H1 (cell line): ENCODE data around the gene TIMM10.

Experiments used
- CHD1 ChIP-seq: IDR thresholded peaks from 2 replicates; pipeline ENCODE4 v1.6.1; 2012; ENCODE audit warnings: low read depth, low read length, improper control_type of control experiment
- EZH2 ChIP-seq: fragments of 200-600 bp; sonication (generic); IDR thresholded peaks from 2 replicates; pipeline ENCODE4 v1.7.1; 2012; ENCODE audit warnings: low read depth, mild to moderate bottlenecking, moderate library complexity, low read length, inconsistent platforms; ENCODE audit not compliant: severe bottlenecking
- KDM5A ChIP-seq: fragments of 200-600 bp; IDR thresholded peaks from 2 replicates; pipeline ENCODE4 v1.7.1; 2012; ENCODE audit warnings: mild to moderate bottlenecking, low read length, inconsistent platforms, mixed read lengths
- RFX5 ChIP-seq: IDR thresholded peaks from 2 replicates; pipeline ENCODE4 v1.6.1; 2011; ENCODE audit warnings: low read depth, low read length, improper control_type of control experiment, borderline replicate concordance
- SIN3A ChIP-seq, 2 experiments: IDR thresholded peaks in 1 of 2; conservative IDR thresholded peaks in 1 of 2; 2 replicates each; pipeline ENCODE4 v1.6.1; 2011 to 2012; ENCODE audit warnings: low read length in 2 of 2, improper control_type of control experiment in 1 of 2, low read depth in 1 of 2, mild to moderate bottlenecking in 1 of 2
- TAF1 ChIP-seq: IDR thresholded peaks from 2 replicates; pipeline ENCODE4 v1.6.1; 2011; ENCODE audit warnings: mild to moderate bottlenecking, low read depth, low read length
- TF ChIP-seq, protein P1 (sequence below), 3 experiments: IDR thresholded peaks; 1 replicate in 2 of 3; 2 replicates in 1 of 3; pipeline versions ENCODE4 v1.5.1 to v1.6.1; 2011; ENCODE audit warnings: low read length in 3 of 3, mild to moderate bottlenecking in 3 of 3, inconsistent platforms in 2 of 3, low read depth in 1 of 3, moderate library complexity in 1 of 3; ENCODE audit not compliant: insufficient read depth in 1 of 3; ENCODE audit errors: control extremely low read depth in 1 of 3

- TF ChIP-seq TAF1 (no peak), CHD1 (no peak), SIN3A (conservative IDR thresholded peaks at IDR 0.05 in 1 of 2, IDR thresholded peaks at IDR 0.05 in 1 of 2; ENCODE audit: low read depth in 1 of 2, low read length in 2 of 2) (no peak), KDM5A (no peak), EZH2 (no peak), RFX5 (no peak)
- TF ChIP-seq, protein P1, sequence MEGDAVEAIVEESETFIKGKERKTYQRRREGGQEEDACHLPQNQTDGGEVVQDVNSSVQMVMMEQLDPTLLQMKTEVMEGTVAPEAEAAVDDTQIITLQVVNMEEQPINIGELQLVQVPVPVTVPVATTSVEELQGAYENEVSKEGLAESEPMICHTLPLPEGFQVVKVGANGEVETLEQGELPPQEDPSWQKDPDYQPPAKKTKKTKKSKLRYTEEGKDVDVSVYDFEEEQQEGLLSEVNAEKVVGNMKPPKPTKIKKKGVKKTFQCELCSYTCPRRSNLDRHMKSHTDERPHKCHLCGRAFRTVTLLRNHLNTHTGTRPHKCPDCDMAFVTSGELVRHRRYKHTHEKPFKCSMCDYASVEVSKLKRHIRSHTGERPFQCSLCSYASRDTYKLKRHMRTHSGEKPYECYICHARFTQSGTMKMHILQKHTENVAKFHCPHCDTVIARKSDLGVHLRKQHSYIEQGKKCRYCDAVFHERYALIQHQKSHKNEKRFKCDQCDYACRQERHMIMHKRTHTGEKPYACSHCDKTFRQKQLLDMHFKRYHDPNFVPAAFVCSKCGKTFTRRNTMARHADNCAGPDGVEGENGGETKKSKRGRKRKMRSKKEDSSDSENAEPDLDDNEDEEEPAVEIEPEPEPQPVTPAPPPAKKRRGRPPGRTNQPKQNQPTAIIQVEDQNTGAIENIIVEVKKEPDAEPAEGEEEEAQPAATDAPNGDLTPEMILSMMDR (IDR thresholded peaks at IDR 0.05; ENCODE audit: control extremely low read depth in 1 of 3, insufficient read depth in 1 of 3, low read depth in 1 of 3, low read length in 3 of 3): no peak
Observed at GRCh38 chr11:57545883-57546282, 15.3 kb upstream of the TIMM10 start.
